ENCODE data around the gene TJAP1.
A peak's percentile ranks its signal among the peaks of the same experiment; 100 is the strongest.
"Not testable (repeated sequence)": the region's sequence is repeated elsewhere in the genome, so short reads cannot be mapped to it uniquely, and the experiment has no call there.

TJAP1 gene

DNA sequence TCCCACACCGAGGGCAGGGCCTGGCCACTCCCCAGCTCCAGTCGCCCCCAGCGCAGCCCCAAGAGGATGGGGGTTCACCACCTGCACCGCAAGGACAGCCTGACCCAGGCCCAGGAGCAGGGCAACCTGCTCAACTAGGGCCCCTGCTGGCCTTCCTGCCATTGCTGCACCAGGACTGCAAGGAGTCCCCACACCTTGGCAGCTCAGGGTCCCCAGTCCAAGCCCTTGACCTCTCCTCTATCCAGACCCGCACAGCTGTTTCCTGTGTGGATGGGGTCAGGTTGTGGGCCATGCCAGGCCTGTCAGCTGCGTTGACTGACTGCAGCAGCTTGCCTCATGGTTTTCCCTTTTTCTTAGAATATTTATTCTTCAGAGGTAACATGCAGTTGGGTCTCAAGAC, 28.3 kb downstream of the TJAP1 start:
- DNase-seq (ENCODE audit: low spot score): peak; percentile 39

DNA sequence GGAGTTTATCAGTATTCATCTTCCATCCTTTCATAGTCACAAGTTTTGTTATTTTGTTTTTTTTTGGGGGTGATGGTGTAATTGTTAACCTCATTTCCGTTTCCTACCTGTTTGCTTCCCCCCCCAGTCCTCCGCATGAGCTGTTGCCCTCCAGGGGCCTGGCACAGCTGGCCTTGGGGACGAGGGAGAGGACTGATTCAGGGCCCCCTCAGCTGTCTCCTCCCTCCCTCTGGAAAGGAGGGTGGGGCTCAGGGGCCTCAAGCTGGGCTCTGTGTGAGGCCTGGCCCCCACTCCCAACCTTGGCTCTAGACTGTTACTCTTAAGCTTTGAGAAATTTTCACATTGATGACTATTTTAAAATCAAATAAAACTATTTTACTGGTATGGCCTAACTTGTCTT, 28.8 kb downstream of the TJAP1 start:
- no peak for DNase-seq (ENCODE audit: low spot score)

GRCh38 chr6:43506667-43507471, 29.5 kb downstream of the TJAP1 start:
- DNase-seq (ENCODE audit: low spot score): peak; percentile 86

DNA sequence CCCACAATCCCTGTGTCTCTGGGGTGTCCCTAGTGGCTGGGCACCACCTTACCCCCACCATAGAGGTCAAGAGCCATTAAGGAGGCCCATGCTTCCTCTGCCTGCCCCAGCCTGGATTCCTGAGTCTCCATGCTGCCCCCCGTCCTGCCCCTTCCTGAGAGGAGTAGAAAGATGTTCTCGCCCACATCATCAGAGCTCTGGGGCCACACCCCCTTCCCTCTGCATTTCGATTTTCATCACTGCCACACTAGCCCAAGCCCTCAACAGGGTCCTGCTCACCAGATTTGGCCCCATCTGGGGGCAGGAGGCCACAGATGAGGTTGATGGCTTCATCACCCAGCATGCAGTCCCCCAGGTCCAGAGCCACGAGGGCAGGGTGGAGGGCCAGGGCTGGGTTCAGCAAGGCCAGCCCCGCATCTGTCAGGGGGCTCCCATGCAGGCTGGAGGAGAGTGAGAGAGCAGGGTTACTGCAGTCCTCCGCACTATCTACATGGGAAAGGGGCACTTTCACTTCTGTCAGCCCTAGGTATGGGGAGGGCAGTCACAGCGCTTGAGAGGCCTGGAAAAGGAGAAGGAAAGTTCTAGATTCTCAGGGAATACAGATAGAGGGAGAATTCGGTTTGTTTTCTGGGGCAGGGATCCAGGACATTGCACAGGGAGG, 31.2 kb downstream of the TJAP1 start:
- DNase-seq (ENCODE audit: low spot score): no peak

DNA sequence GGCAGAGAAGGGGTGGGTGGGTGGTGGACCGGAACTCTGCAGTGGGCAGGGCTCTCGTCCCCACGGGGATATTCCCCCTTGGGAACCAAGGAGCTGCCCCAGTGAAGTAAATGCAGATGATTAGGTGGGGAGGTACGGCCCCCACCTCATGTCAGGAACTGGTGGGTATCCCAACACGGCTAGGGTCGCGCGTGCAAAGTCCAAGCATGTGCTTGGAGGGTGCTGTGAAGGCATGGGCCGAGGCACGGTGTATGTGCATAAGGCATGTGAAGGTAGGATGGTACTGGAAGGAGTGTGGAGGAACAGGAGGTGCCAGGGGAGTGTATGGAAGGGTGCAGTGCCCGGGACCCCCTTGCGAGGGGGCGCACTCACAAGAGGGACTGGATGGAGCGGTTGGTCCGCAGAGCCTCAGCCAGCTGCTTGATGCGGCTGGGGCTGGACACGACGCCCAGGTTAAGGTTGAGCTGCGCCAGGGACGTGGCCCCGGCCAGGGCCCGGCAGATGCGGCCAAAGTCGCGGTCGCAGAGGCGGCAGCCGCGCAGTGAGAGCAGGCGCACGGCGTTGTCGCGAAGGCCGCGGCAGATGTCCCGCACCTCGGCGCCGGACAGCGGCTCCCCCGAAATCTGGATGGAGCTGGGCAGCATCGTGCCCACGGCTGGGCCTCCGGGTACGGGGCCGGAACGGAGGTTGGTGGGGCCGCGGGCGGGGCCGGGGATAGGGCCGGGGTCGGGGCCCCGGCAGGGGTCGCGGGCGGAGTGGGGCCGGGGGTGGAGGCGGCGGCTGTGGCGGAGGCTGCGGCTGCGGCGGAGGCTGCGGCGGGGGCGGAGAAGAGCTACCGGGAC, 32.0 kb downstream of the TJAP1 start:
- DNase-seq (ENCODE audit: low spot score): peak; percentile 29

DNA sequence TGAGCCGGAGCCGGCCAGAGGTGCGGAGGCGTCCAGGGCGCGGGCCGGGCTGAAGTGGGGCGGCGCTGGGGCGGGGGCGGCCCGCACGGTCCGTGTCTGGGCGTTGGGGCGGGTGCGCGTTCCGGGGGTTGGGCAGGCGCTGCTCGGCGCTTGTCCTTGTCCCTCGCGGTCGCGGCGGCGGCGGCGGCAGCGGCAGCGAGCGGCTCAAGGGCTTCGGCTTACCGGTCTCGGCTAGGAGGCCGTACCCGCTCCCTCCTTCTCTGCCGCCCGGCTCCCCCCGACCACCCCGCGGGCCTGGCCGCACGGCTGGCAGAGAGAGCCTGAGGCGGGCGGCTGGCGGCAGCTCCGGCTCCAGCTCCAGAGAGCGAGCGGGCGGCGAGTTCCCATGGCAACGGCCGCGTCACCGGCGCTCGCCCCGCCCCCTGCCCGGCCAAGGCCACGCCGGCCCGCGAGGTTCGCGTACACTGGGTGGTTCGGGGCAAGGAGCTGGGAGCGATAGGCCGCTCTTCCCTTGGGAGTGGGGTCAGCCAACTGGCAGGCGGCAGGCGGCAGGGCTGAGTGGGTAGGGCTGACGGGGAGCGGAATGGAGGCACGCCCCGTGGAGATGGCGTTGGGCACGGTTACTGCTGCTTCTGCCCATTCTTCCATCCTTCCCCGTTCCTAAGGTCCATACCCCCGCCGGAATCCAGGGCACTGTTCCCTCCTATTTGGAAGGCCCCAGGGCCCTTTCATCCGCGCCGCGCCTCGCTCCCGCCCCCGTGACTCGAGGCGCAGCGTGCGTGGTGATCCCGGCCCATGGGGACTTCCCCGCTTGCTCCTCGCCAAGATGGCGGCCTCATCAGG, 32.8 kb downstream of the TJAP1 start, which contains the start of gene LRRC73:
LRRC73 (minus strand) TSS at position 363 of the 843 bp plus-strand sequence. CDS start 561 bp downstream, outside the sequence.
- peak; percentile 91 for DNase-seq (ENCODE audit: low spot score)

- DNase-seq (ENCODE audit: low spot score): no peak
Measured at GRCh38 chr6:43510827-43511163, 33.4 kb downstream of the TJAP1 start.

DNA sequence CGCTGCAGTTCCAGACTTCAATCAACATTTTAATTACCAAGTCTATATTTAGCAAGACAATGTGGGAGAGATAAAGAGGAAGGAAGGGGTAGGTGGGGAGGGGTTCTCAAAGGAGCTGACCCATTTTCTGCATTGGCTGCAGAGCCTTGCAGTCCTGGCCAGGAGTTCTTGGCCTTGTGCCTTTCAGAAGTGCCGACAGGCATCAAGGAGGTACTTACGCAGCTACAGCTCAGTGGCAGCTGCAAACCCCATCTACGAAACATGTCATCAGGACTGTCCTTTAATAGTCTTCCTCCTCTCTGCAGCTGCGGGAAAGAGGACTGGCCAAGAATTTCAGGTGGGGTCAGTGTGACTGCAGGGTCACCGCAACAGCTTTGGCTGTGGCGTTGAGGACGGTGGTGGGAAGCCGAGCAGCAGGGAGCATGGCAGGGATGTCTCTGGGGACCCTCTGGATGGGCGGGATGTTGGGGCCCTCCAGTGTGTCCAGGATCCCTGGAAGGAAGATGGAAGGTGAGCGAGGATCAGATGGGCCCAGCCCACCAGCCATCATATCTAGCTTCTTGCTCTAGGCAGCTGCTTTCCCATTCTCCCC, 34.5 kb downstream of the TJAP1 start:
- DNase-seq (ENCODE audit: low spot score): no peak

- no peak for DNase-seq (ENCODE audit: low spot score)
Measured at GRCh38 chr6:43515808-43516207, 38.4 kb downstream of the TJAP1 start.

DNA sequence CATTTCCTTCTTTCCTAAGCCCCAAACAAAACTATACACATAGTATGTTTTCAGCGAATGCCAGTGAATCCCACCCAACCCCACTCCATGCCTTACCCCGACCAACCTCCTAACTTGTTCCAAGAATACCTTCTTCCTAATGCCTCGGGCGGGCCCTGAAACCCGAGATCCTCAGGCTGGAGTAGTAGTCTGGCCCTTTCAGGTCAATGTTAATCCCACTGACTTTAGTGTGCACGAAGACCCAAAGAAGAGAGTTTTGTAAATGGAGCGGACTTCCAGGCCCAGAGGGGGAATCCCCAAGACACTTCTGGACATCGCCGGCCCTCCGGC, 39.0 kb downstream of the TJAP1 start:
- no peak for DNase-seq (ENCODE audit: low spot score)

DNA sequence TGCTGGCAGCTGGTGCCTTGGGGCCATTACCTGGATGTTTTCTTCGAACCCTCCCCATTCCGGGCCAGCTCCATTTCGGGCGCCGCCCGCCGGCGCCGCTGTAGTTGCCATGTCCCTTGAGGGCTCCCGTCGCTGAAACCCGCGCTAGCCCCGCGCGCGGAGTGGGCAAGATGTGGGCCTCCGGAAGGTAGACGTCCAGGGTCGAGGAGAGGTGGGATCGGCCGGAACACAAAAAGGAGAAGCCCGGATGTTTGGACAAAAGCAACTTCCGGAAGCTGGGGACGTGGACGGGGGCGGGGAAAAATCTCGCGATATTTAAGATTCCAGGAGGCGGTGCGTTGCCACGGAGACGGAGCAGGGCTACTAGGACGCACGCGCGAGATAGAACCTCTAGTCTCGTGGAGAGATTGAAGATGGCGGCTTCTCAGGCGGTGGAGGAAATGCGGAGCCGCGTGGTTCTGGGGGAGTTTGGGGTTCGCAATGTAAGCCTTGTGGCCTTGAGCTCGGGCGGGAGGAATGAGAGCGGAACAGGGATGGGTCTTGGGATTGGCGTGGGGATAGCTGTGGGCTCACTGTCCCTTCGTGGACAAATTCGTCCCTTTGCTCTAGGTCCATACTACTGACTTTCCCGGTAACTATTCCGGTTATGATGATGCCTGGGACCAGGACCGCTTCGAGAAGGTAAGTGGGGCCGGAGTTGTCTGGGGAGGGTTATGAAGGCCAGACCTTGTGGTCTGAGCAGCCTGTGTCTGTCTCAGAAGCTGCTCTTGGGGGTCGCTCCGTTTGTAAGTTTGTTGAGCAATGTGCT, 39.5 kb downstream of the TJAP1 start, which contains the start of the genes POLR1C and YIPF3:
POLR1C (plus strand) TSS at position 393 of the 808 bp plus-strand sequence; CDS start at position 414, 21 bp downstream.
YIPF3 (minus strand) TSS at position 230 of the 808 bp plus-strand sequence; CDS start at position 111, 119 bp downstream.
- DNase-seq (ENCODE audit: low spot score): peak; percentile 96

GRCh38 chr6:43517505-43518357, 40.4 kb downstream of the TJAP1 start:
- no peak for DNase-seq (ENCODE audit: low spot score)

DNA sequence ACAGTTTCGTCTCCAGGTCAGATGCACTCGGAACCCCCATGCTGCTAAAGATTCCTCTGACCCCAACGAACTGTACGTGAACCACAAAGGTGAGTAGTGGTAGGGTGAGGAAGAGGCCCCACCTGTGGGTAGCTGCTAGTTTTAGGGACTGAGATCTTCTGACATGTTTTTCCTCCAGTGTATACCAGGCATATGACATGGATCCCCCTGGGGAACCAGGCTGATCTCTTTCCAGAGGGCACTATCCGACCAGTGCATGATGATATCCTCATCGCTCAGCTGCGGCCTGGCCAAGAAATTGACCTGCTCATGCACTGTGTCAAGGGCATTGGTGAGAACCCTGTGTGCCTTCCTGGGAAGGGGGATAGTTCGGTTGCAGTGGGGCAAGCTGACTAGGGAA, 42.7 kb downstream of the TJAP1 start:
- no peak for DNase-seq (ENCODE audit: low spot score)

DNA sequence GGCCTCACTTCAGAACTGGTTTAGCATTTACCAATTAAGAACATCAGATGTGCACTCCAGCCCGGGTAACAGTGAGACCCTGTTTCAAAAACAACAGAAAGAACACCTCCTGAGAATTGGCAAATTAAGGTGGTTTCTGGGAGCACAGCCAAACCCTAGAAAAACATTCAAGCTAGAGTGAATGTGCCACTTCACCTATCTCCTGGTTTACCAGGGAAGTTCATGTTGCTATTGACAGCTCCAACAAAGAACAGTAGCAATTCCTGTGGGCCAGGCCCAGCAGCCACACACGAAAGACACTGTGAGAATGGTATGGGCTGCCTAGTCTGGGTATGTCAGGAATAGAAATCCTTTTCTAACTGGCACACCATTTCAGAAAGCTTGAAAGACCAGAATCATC, 44.5 kb downstream of the TJAP1 start:
- no peak for DNase-seq (ENCODE audit: low spot score)

DNA sequence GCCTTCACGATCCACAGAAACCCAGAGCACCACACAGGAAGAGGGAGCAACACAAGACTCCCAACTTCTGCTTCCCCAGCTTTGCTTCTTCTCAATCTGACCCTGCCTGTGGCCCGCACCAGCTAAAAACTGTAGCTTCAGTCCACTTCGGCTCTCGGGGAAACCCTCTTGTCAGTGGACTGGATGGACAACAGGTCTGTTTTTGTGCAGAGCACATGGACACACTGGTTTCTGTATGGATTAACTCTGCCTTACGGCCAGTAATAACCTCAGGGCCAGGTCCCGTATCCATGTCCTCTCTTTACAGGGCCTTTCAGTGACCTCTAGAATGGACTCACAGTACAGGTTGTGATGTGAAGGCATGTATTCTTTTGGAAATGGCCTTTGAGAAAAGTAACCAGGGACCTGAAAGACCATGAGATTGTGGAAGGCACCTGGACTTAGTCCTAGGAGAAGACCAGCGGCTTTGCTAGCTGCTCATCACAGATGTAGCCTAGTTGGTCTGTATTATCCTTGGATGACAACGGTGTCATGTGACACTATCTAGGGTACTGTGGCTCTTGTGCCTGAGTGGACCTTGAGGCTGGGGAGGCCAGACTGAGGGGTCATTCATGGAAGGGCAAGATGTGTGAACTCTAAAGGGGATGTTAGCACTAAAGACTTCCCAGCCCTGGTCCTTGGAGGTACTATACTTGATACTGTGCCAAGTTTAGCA, 45.3 kb downstream of the TJAP1 start:
- DNase-seq (ENCODE audit: low spot score): no peak

DNA sequence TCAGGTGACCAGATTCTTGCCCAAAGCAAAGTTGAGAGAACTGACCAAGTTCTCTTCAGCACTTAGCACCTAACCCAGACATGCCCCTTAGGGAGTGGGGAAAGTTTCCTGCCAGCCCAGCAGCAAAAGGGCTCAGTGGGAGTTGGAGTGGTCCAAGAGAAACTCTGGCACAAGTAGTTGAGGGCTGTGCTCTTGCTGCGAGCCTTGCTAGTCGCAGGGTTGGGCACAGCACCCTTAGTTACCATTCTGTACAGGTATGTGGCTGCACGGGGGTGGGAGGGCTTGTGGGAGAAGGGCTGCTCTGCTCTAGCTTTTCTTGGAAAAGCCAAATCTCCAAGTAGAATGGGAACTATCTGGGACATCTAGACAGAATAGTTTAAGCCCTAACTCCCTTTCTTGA, 45.9 kb downstream of the TJAP1 start:
- no peak for DNase-seq (ENCODE audit: low spot score)

DNA sequence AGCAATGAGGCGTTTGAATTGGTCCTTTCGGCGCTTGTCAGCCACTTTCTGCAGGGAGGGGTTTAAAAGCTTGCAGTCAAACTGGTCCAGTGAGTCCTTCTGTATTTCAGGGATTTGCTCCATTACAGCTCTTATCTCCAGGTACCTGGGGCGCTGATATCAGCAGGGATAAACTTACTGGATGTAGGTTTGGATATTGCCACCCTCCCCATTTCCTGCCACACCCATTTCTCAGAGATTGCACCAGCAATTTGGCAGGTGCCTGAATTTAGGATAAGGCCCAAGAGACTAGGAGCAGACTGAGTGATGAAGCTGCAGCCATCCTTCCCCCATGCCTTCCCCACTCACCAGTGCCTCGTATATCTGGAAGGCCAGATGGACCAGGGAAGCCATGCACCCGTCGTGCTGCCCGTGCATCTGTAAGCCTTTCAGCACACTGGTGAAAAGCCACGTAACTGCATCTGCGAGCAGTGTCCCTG, 47.2 kb downstream of the TJAP1 start:
- no peak for DNase-seq (ENCODE audit: low spot score)

- no peak for DNase-seq (ENCODE audit: low spot score)
Measured at GRCh38 chr6:43532201-43532600, 54.8 kb downstream of the TJAP1 start.

DNA sequence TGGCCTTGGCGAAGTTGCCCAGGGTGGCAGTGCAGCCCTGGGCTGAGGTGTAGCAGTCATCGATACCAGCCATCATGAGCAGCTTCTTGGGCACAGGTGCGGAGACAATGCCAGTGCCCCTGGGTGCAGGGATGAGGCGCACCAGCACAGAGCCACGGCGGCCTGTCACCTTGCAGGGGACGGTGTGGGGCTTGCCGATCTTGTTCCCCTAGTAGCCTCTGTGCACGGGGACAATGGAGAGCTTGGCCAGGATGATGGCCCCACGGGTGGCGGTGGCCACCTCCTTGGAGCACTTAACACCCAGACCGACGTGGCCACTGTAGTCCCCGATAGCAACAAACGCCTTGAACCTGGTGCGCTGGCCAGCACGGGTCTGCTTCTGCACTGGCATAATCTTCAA, 61.6 kb downstream of the TJAP1 start:
- not testable (repeated sequence) for DNase-seq (ENCODE audit: low spot score)

All from iPS-NIHi11 (cell line).